Common myeloid progenitor, CD34-positive (primary cell): Measurements from ENCODE around the gene TENM4.

Experiments
- CTCF ChIA-PET: fragments of 350-600 bp; sonication (Branson Sonifier 250); formaldehyde crosslinking; loops from one replicate; lab custom pipeline; 2021; ENCODE audit warnings: antibody characterized with exemption; lab: Charles Lee
- POLR2A ChIA-PET: fragments of 350-600 bp; sonication (Branson Sonifier 250); formaldehyde crosslinking; loops from one replicate; lab custom pipeline; 2021; ENCODE audit warnings: antibody characterized with exemption; lab: Charles Lee
- DNase-seq, 3 donors: peaks; one replicate each; pipeline versions ENCODE4 v3.0.0 to v3.0.0-alpha.2; 2013
- H3K27ac ChIP-seq, 2 experiments: 1 replicate in 1 of 2; 2 replicates in 1 of 2; pipeline ENCODE4 v1.7.0; 2013; ENCODE audit warnings: inconsistent platforms in 2 of 2, low read length in 2 of 2, mild to moderate bottlenecking in 2 of 2, low read depth in 1 of 2, moderate library complexity in 1 of 2; ENCODE audit not compliant: severe bottlenecking in 2 of 2, insufficient read depth in 1 of 2, poor library complexity in 1 of 2
- H3K27me3 ChIP-seq, 5 experiments: replicated peaks in 2 of 5; 1 replicate in 3 of 5; 2 replicates in 2 of 5; pipeline versions ENCODE4 v1.6.1 to v1.7.0; 2013; ENCODE audit warnings: low read length in 4 of 5, mild to moderate bottlenecking in 2 of 5, moderate library complexity in 2 of 5, inconsistent platforms in 1 of 5; ENCODE audit not compliant: insufficient read depth in 5 of 5, control insufficient read depth in 4 of 5
- H3K36me3 ChIP-seq, 4 experiments: 1 replicate in 2 of 4; 2 replicates in 2 of 4; pipeline versions ENCODE4 v1.6.1 to v1.7.0; 2013; ENCODE audit warnings: low read length in 3 of 4, control low read depth in 1 of 4, mild to moderate bottlenecking in 1 of 4; ENCODE audit not compliant: control insufficient read depth in 4 of 4, insufficient read depth in 4 of 4
- H3K4me1 ChIP-seq, 4 experiments: 1 replicate in 3 of 4; 2 replicates in 1 of 4; pipeline versions ENCODE4 v1.6.1 to v1.7.1; 2013; ENCODE audit warnings: low read length in 3 of 4, mild to moderate bottlenecking in 3 of 4, control low read depth in 1 of 4, inconsistent platforms in 1 of 4, moderate library complexity in 1 of 4; ENCODE audit not compliant: control insufficient read depth in 4 of 4, insufficient read depth in 4 of 4; ENCODE audit errors: control extremely low read depth in 1 of 4
- H3K4me3 ChIP-seq, 7 experiments: 1 replicate in 4 of 7; 2 replicates in 3 of 7; pipeline versions ENCODE4 v1.5.1 to v1.7.0; 2013; ENCODE audit warnings: mild to moderate bottlenecking in 7 of 7, low read length in 6 of 7, moderate library complexity in 6 of 7, inconsistent platforms in 2 of 7, low read depth in 2 of 7, control low read depth in 1 of 7; ENCODE audit not compliant: insufficient read depth in 4 of 7, control insufficient read depth in 1 of 7; ENCODE audit errors: extremely low read depth in 1 of 7
- H3K9me3 ChIP-seq, 5 experiments: 1 replicate in 4 of 5; 2 replicates in 1 of 5; pipeline versions ENCODE4 v1.6.1 to v1.7.1; 2013; ENCODE audit warnings: low read length in 4 of 5, mild to moderate bottlenecking in 2 of 5, inconsistent platforms in 1 of 5, low read depth in 1 of 5, moderate library complexity in 1 of 5; ENCODE audit not compliant: control insufficient read depth in 4 of 5, insufficient read depth in 2 of 5; ENCODE audit errors: control extremely low read depth in 1 of 5
- WGBS: methylation state at CpG from one replicate; pipeline ENCODE4 v1.1.5; 2013; ENCODE audit not compliant: insufficient coverage; 5-methylcytosine and 5-hydroxymethylcytosine counted together

The TENM4 gene

DNA sequence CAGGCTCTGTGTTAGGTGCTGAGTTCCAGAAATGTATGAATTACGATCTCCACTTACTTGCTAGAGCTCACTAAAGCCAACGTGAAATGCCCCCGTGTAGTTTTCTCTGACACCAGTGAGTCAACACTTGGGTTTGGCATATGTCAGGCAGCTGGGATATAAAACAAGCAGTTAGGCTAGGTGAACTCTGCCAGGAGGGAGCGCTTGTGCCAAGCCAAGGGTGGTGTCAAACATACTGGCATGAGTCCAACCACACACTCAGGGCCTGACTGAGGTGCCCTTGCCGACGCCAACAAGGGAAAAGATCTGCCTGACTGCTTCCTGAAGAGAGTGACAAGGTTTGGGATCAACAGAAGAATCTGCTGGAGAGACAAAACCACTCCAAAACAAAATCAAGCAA, 698.4 kb downstream of the TENM4 start:
- H3K4me1 ChIP-seq, result no peaks in the 10 kb centered on the region
- no peak overlapping the region for H3K4me3 ChIP-seq
- WGBS, result 91% methylated on average over 4 of the region's 6 CpGs
- CTCF ChIA-PET, result no interaction called here
- POLR2A ChIA-PET, result no interaction called here
- H3K9me3 ChIP-seq, result no peaks in the 10 kb centered on the region
- no peaks in the 10 kb centered on the region for H3K36me3 ChIP-seq
- H3K27me3 ChIP-seq, result no peaks in the 10 kb centered on the region
- DNase-seq, result no peak
- no peak overlapping the region for H3K27ac ChIP-seq

DNA sequence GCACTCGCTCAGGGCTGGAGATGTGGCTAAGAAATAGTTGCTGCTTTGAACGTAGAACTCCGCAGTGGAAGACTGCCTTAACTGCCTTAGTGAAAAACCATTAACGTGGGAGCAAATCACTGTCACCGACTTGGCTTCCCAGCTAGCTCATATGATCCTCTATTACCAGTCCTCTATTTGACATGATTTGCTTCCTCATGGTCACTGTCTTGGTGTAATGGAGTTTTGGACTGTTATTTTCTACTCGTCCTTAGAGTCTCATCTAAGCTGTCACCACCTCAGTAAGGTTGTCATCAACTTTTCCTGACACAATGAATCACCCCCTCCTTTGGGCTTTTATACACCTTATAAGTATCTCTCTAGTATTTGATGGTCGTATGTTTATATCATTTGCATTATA, 699.1 kb downstream of the TENM4 start:
- Histone ChIP-seq H3K27ac (no peak overlapping the region), H3K4me1 (no peaks in the 10 kb centered on the region), H3K36me3 (no peaks in the 10 kb centered on the region), H3K9me3 (no peaks in the 10 kb centered on the region), H3K4me3 (no peak overlapping the region), H3K27me3 (no peaks in the 10 kb centered on the region)
- CTCF ChIA-PET, result no interaction called here
- 100% methylated on average over 4 of the region's 7 CpGs for WGBS
- no peak for DNase-seq
- POLR2A ChIA-PET, result no interaction called here

DNA sequence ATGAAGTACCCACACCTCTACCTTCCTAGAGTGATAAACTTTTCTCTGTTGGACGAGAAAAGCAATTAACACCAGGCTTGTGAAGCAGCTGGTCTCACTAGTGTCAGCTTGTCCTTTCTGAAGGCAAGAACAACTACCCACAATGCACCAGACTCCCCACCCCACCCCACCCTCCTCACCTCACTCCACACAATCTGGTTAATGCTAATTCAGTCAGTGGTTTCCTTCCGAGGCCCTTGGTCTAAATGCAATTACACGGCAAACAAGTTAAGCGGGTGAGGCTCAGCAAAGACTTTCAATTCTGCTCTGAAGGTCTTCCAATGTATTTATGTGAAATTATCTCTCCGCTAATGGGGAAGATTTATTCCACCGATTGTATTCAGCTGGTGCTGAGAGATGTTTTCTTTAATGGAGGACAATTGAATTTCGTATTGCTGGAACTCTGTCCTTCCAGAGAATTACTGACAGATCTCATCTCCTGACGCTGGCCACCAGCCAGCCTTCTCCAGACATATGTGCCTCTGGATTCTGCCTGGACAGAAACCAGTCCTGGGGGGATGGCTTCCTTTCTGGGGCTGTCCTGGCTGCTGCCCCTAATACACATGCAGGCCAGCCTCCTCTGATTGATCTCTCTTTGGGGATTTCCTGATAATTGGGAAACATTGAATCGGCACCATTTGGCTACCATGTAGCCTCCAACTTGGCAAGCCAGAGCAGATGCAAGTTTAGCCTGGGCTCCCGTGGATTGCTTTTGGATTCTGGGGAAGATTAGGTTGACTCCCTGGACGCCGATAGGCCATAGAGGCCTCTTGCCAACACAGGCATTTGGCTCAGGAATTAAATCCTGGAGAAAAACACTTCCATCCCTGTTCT, 700.4 kb downstream of the TENM4 start:
- Histone ChIP-seq H3K9me3 (no peaks in the 10 kb centered on the region), H3K4me1 (no peaks in the 10 kb centered on the region), H3K27me3 (peaks cover 0 to 2% (median 0%) of the 10 kb centered on the region in 5 experiments), H3K36me3 (no peaks in the 10 kb centered on the region), H3K4me3 (no peak overlapping the region), H3K27ac (no peak overlapping the region)
- no peak for DNase-seq
- ChIA-PET CTCF (no interaction called here), POLR2A (no interaction called here)
- 88% methylated on average over 9 of the region's 12 CpGs for WGBS

DNA sequence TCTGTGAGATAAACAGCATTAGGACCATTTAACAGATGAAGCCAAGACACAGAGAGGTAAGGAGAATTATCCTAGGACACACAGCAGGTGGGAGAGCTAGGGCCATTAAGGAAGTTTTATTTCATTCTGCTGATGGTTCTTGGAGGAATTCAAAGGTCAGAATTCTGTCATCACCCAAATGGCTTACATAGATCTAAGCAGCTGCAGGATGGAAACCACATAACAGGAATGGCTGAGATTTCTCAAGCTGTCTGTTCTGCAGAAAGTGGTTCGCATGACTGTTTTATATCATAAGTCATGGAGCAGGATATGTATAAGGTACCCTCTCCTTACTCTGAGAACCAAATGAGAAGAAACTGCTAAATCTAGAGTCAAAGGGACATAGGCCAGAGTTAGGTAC, 702.9 kb downstream of the TENM4 start:
- Histone ChIP-seq H3K4me1 (no peaks in the 10 kb centered on the region), H3K27me3 (peaks cover 0 to 3% (median 0%) of the 10 kb centered on the region in 5 experiments), H3K4me3 (no peak overlapping the region), H3K27ac (no peak overlapping the region), H3K36me3 (no peaks in the 10 kb centered on the region), H3K9me3 (no peaks in the 10 kb centered on the region)
- DNase-seq, result no peak
- 100% methylated on average over 1 of the region's 1 CpG for WGBS
- ChIA-PET POLR2A (no interaction called here), CTCF (interaction anchor here (1.5 kb wide), 1 partner anchor 21 kb away, joined by 3 read pairs; no protein-coding TSS in a partner anchor)

DNA sequence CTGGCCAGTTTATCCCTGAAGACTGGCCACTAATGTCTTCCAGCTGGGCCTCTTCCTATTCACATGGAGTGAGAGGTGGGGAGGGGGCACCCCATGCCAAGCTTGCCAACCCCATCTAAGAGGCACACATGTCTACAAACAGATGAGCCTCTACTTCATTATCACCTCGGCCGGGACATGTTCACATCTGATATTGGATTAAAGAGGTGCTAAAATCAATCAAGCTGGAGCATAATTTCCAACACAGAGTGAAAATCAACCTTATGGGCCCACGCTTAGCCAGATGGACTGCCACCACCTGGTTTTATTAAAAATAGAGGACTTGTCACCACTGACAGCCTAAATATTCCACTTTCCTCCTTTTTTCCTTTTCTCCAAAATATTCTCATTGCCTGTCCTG, 703.5 kb downstream of the TENM4 start:
- Histone ChIP-seq H3K27me3 (peaks cover 0 to 3% (median 0%) of the 10 kb centered on the region in 5 experiments), H3K9me3 (no peaks in the 10 kb centered on the region), H3K36me3 (no peaks in the 10 kb centered on the region), H3K4me1 (no peaks in the 10 kb centered on the region), H3K27ac (no peak overlapping the region), H3K4me3 (no peak overlapping the region)
- CTCF ChIA-PET, result interaction anchor here (1.5 kb wide), 1 partner anchor 21 kb away, joined by 3 read pairs; no protein-coding TSS in a partner anchor
- 100% methylated on average over 1 of the region's 3 CpGs for WGBS
- POLR2A ChIA-PET, result no interaction called here
- DNase-seq, result no peak

DNA sequence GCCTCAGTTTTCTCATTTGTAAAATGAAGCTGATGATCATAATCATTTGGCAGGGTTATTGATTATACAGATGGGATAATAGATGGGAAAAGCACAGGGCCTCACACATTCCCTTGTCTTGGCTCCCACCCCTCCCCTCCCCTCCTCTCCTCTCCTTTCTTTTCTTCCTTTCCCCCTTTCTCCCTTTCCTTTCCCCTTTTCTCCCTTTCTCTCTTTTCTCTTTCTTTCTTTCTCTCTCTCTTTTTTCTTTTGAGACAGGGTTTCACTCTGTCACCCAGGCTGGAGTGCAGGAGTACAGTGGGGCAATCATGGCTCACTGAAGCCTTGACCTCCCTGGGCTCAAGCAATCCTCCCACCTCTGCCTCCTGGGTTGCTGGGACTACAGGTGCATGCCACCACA, 705.1 kb downstream of the TENM4 start:
- ChIA-PET POLR2A (no interaction called here), CTCF (no interaction called here)

DNA sequence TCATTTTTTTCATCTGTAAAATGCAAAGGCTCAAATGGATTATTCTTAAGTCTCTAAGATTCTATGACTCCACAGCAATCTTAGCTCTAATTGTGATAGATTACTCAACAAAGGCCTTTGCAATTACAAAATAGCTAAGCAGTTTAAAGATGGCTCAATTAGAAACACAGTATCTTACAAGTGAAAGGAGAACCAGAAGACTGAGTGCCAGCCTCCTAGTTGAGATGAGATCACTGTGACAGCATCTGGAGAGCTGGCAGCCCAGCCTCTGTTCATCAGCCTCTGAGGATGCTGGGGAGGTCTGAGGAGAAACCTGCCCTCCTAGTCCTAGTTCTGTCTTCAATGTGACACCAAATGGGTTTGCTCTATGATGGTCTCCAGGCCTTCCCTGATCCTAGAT, 707.8 kb downstream of the TENM4 start:
- Histone ChIP-seq H3K4me1 (peaks cover 0 to 3% (median 0%) of the 10 kb centered on the region in 4 experiments), H3K36me3 (no peaks in the 10 kb centered on the region), H3K4me3 (no peak overlapping the region), H3K27me3 (peaks cover 0 to 3% (median 0%) of the 10 kb centered on the region in 5 experiments), H3K9me3 (no peaks in the 10 kb centered on the region), H3K27ac (no peak overlapping the region)
- no peak for DNase-seq
- CTCF ChIA-PET, result interaction anchor here (0.9 kb wide), 1 partner anchor 9 kb away, joined by 3 read pairs; no protein-coding TSS in a partner anchor
- POLR2A ChIA-PET, result no interaction called here

More for the DNA sequence above, 705.1 kb downstream of the TENM4 start:
- H3K27ac ChIP-seq, result no peak overlapping the region
- DNase-seq, result no peak
- H3K4me1 ChIP-seq, result no peaks in the 10 kb centered on the region
- peaks cover 0 to 3% (median 0%) of the 10 kb centered on the region in 5 experiments for H3K27me3 ChIP-seq
- H3K9me3 ChIP-seq, result no peaks in the 10 kb centered on the region
- H3K4me3 ChIP-seq, result no peak overlapping the region
- no peaks in the 10 kb centered on the region for H3K36me3 ChIP-seq
